SK-N-SH (cell line): ENCODE results near the gene MAP4K3. TPM values are rescaled to one million over a fixed set of nuclear protein-coding genes. Genes with fewer than 3 reads are reported as not detected.

Experiments
- CTCF ChIA-PET: fragments of 300-600, 350-600 bp; formaldehyde crosslinking; extraction: SDS; loops from one replicate; lab custom pipeline; 2021; lab: Yijun Ruan, JAX
- POLR2A ChIA-PET: fragments of 350-600 bp; sonication (Branson Sonifier 250); formaldehyde crosslinking; extraction: SDS; loops from one replicate; lab custom pipeline; 2020; ENCODE audit warnings: antibody characterized with exemption, inconsistent platforms; lab: Yijun Ruan, JAX
- DNase-seq: peaks from one replicate; pipeline ENCODE4 v3.0.0; 2012
- H2AFZ ChIP-seq: fragments of 200-600 bp; sonication (generic); 2 replicates; pipeline ENCODE4 v1.8.1; 2016; ENCODE audit warnings: antibody characterized with exemption, mild to moderate bottlenecking, low read depth
- H3F3A ChIP-seq: fragments of 200-600 bp; sonication (generic); replicated peaks from 2 replicates; pipeline ENCODE3; 2016; ENCODE audit warnings: antibody characterized with exemption, mild to moderate bottlenecking; ENCODE audit not compliant: insufficient read depth
- H3K27ac ChIP-seq, 2 experiments: fragments of 200-500 bp in 1 of 2; fragments of 200-600 bp in 1 of 2; sonication (Bioruptor generic) in 1 of 2; sonication (generic), shearing (Covaris generic) in 1 of 2; 2 replicates each; pipeline versions ENCODE4 v1.5.1 to v1.6.1; 2014 to 2016; ENCODE audit warnings: low read depth in 2 of 2, inconsistent platforms in 1 of 2, low read length in 1 of 2, mild to moderate bottlenecking in 1 of 2, mixed read lengths in 1 of 2
- H3K27me3 ChIP-seq: fragments of 200-600 bp; sonication (generic), shearing (Covaris generic); 2 replicates; pipeline ENCODE4 v1.6.1; 2016; ENCODE audit warnings: mixed run types; ENCODE audit not compliant: insufficient read depth
- H3K36me3 ChIP-seq, 2 experiments: fragments of 200-500 bp in 1 of 2; fragments of 200-600 bp in 1 of 2; sonication (Bioruptor generic) in 1 of 2; sonication (generic) in 1 of 2; replicated peaks in 1 of 2; 2 replicates each; pipeline versions ENCODE3 to v1.5.1; 2014 to 2016; ENCODE audit warnings: low read length in 1 of 2, mild to moderate bottlenecking in 1 of 2; ENCODE audit not compliant: insufficient read depth in 2 of 2, control insufficient read depth in 1 of 2
- H3K4me1 ChIP-seq, 2 experiments: fragments of 200-500 bp in 1 of 2; fragments of 200-600 bp in 1 of 2; sonication (Bioruptor generic) in 1 of 2; sonication (generic), shearing (Covaris generic) in 1 of 2; 2 replicates each; pipeline versions ENCODE4 v1.5.1 to v1.6.1; 2014 to 2016; ENCODE audit warnings: low read depth in 1 of 2, low read length in 1 of 2, mixed run types in 1 of 2; ENCODE audit not compliant: insufficient read depth in 2 of 2, control insufficient read depth in 1 of 2
- H3K4me2 ChIP-seq: fragments of 200-600 bp; sonication (generic), shearing (Covaris generic); 2 replicates; pipeline ENCODE4 v1.6.1; 2017; ENCODE audit warnings: mixed run types
- H3K4me3 ChIP-seq, 2 experiments: fragments of 200-500 bp in 1 of 2; fragments of 200-600 bp in 1 of 2; sonication (Bioruptor generic) in 1 of 2; sonication (generic), shearing (Covaris generic) in 1 of 2; 2 replicates each; pipeline versions ENCODE4 v1.5.1 to v1.8.1; 2014 to 2016; ENCODE audit warnings: low read depth in 2 of 2, inconsistent platforms in 1 of 2, low read length in 1 of 2, mild to moderate bottlenecking in 1 of 2, mixed read lengths in 1 of 2, moderate library complexity in 1 of 2
- H3K79me2 ChIP-seq: fragments of 200-600 bp; sonication (generic); 2 replicates; pipeline ENCODE4 v1.8.1; 2017; ENCODE audit warnings: mild to moderate bottlenecking; ENCODE audit not compliant: insufficient read depth
- H3K9ac ChIP-seq: fragments of 200-600 bp; sonication (generic); 2 replicates; pipeline ENCODE4 v1.6.1; 2017; ENCODE audit warnings: mixed run types
- H3K9me2 ChIP-seq: fragments of 200-600 bp; sonication (generic); 2 replicates; pipeline ENCODE4 v1.6.1; 2017; ENCODE audit warnings: mixed run types
- H3K9me3 ChIP-seq: fragments of 200-600 bp; sonication (generic); 2 replicates; pipeline ENCODE4 v1.6.1; 2017; ENCODE audit warnings: mixed run types, mild to moderate bottlenecking, moderate library complexity
- H4K20me1 ChIP-seq: fragments of 200-600 bp; sonication (generic); 2 replicates; pipeline ENCODE4 v1.6.1; 2017; ENCODE audit warnings: mild to moderate bottlenecking, mixed run types; ENCODE audit not compliant: insufficient read depth
- CHD2 ChIP-seq: fragments of 150-350 bp; IDR thresholded peaks from 2 replicates; pipeline ENCODE4 v1.6.1; 2018; ENCODE audit warnings: low read length; ENCODE audit not compliant: partially characterized antibody
- CTCF ChIP-seq: fragments of 200-600 bp; sonication (generic); IDR thresholded peaks from 2 replicates; pipeline ENCODE4 v1.6.1; 2017; ENCODE audit warnings: antibody characterized with exemption, mild to moderate bottlenecking, moderate library complexity
- ELF1 ChIP-seq: IDR thresholded peaks from 2 replicates; pipeline ENCODE4 v1.4.0; 2012
- EZH2phosphoT487 ChIP-seq: fragments of 200-600 bp; sonication (generic); IDR thresholded peaks from 2 replicates; pipeline ENCODE4 v1.6.1; 2017; ENCODE audit warnings: low read depth, mixed run types, mild to moderate bottlenecking, antibody characterized with exemption, moderate library complexity, borderline replicate concordance
- FOXJ3 ChIP-seq: sonication (generic); formaldehyde crosslinking; IDR thresholded peaks from 2 replicates; pipeline ENCODE4 v1.5.1; 2020; ENCODE audit warnings: mild to moderate bottlenecking, missing genetic modification reagents
- FOXM1 ChIP-seq: IDR thresholded peaks from 2 replicates; pipeline ENCODE4 v1.4.0; 2012; ENCODE audit warnings: low read depth, mild to moderate bottlenecking
- GABPA ChIP-seq: IDR thresholded peaks from 2 replicates; pipeline ENCODE4 v1.4.0; 2012; ENCODE audit warnings: low read depth, mild to moderate bottlenecking
- JUND ChIP-seq: IDR thresholded peaks from 2 replicates; pipeline ENCODE4 v1.4.0; 2012
- MAX ChIP-seq: IDR thresholded peaks from 2 replicates; pipeline ENCODE4 v1.4.0; 2012; ENCODE audit warnings: low read depth
- NFIC ChIP-seq: IDR thresholded peaks from 2 replicates; pipeline ENCODE4 v1.4.0; 2012; ENCODE audit warnings: borderline replicate concordance
- NRF1 ChIP-seq: IDR thresholded peaks from 2 replicates; pipeline ENCODE4 v1.6.1; 2012; ENCODE audit warnings: low read depth, mild to moderate bottlenecking, low read length
- REST ChIP-seq: IDR thresholded peaks from 2 replicates; pipeline ENCODE4 v1.6.1; 2012; ENCODE audit warnings: mild to moderate bottlenecking, low read depth, low read length, moderate library complexity
- RFX5 ChIP-seq: IDR thresholded peaks from 2 replicates; pipeline ENCODE4 v1.6.1; 2012; ENCODE audit warnings: mild to moderate bottlenecking, improper control_type of control experiment, low read length
- SIN3A ChIP-seq: IDR thresholded peaks from 2 replicates; pipeline ENCODE4 v1.6.1; 2012; ENCODE audit warnings: low read depth, mild to moderate bottlenecking, low read length, moderate library complexity, borderline replicate concordance
- SMC3 ChIP-seq: IDR thresholded peaks from 2 replicates; pipeline ENCODE4 v1.6.1; 2012; ENCODE audit warnings: low read depth, low read length, improper control_type of control experiment
- TAF1 ChIP-seq: IDR thresholded peaks from 2 replicates; pipeline ENCODE4 v1.6.1; 2012; ENCODE audit warnings: low read depth, mild to moderate bottlenecking, low read length, moderate library complexity, borderline replicate concordance
- TEAD4 ChIP-seq: IDR thresholded peaks from 2 replicates; pipeline ENCODE4 v1.4.0; 2012; ENCODE audit warnings: mild to moderate bottlenecking, borderline replicate concordance; ENCODE audit not compliant: insufficient read depth
- USF2 ChIP-seq: fragments of 150-350 bp; IDR thresholded peaks from 2 replicates; pipeline ENCODE4 v1.6.1; 2017; ENCODE audit warnings: antibody characterized with exemption, low read length, low read depth, borderline replicate concordance
- ZBTB33 ChIP-seq: IDR thresholded peaks from 2 replicates; pipeline ENCODE4 v1.4.0; 2012; ENCODE audit warnings: low read depth, borderline replicate concordance
- WGBS: methylation state at CpG from one replicate; pipeline ENCODE4 v1.1.6; 2017; ENCODE audit warnings: low lambda C conversion rate; 5-methylcytosine and 5-hydroxymethylcytosine counted together
- polyA plus RNA-seq, 3 experiments: library from polyadenylated mRNA; depleted of rRNA; stranded (reverse); fragments of >200 nt; gene quantifications; 2 replicates each; pipeline ENCODE4 v1.2.3, GENCODE V29; 2012

Gene MAP4K3
- polyA plus RNA-seq, 1 of the 3 experiments (the other 2 are of a cell fraction), result 8.8 TPM

- DNase-seq, result no peak
- no peaks in the 10 kb centered on the region for H4K20me1 ChIP-seq
- peaks cover 8% of the 10 kb centered on the region for H3F3A ChIP-seq
- no peak overlapping the region for H3K9ac ChIP-seq
- TF ChIP-seq JUND, result no peak
- no peak for TF ChIP-seq ZBTB33
- no peak for TF ChIP-seq TAF1
- TF ChIP-seq FOXJ3 (CRISPR knock-in tag), result no peak
- no peak for TF ChIP-seq GABPA
- TF ChIP-seq CHD2, result no peak
- TF ChIP-seq RFX5, result no peak
- no peak for TF ChIP-seq ELF1
- no peak for TF ChIP-seq TEAD4
- no peak for TF ChIP-seq EZH2phosphoT487
- TF ChIP-seq NRF1, result no peak
- no peak for TF ChIP-seq CTCF
- no peak for TF ChIP-seq SMC3
- TF ChIP-seq USF2, result no peak
- TF ChIP-seq FOXM1, result no peak
- TF ChIP-seq REST, result no peak
- TF ChIP-seq SIN3A, result no peak
- no peak for TF ChIP-seq MAX
- TF ChIP-seq NFIC, result no peak
- H3K27ac ChIP-seq, result no peak overlapping the region
- H3K4me1 ChIP-seq, result peaks cover 0 to 6% of the 10 kb centered on the region in 2 experiments; a peak in 2 of 4 replicates
- H3K36me3 ChIP-seq, result no peaks in the 10 kb centered on the region
- no peaks in the 10 kb centered on the region for H3K27me3 ChIP-seq
- no peaks in the 10 kb centered on the region for H3K9me3 ChIP-seq
- no peak overlapping the region for H2AFZ ChIP-seq
- no peaks in the 10 kb centered on the region for H3K9me2 ChIP-seq
- H3K79me2 ChIP-seq, result no peaks in the 10 kb centered on the region
- no peak overlapping the region for H3K4me2 ChIP-seq
- H3K4me3 ChIP-seq, result no peak overlapping the region
- WGBS, result 91% methylated on average over 4 of the region's 4 CpGs
- ChIA-PET CTCF (interaction anchor here (0.9 kb wide), 1 partner anchor 95 kb away, joined by 3 read pairs; no protein-coding TSS in a partner anchor), POLR2A (no interaction called here)
Observed at GRCh38 chr2:39476524-39476923, 39.4 kb upstream of the MAP4K3 start.
